Neural progenitor cell (in vitro differentiated cells): ENCODE data around the gene MSH3.

ENCODE experiments used
- CTCF ChIP-seq: fragments of 200-600 bp; sonication (generic); IDR thresholded peaks from 2 replicates; pipeline ENCODE4 v1.5.1; 2017; ENCODE audit warnings: antibody characterized with exemption, mild to moderate bottlenecking
- EZH2phosphoT487 ChIP-seq: fragments of 200-600 bp; sonication (generic); IDR thresholded peaks from 2 replicates; pipeline ENCODE4 v1.6.1; 2017; ENCODE audit warnings: antibody characterized with exemption

GRCh38 chr5:80781356-80781755, 126.9 kb downstream of the MSH3 start:
- TF ChIP-seq CTCF = no peak
- TF ChIP-seq EZH2phosphoT487 = no peak
